Thyroid gland (tissue), 4 donors: ENCODE results near the gene UBL3.

Experiments
- CTCF ChIP-seq, 6 experiments: fragments of 200-600 bp in 3 of 6; fragments of 450-650 bp in 3 of 6; sonication (generic) in 3 of 6; IDR thresholded peaks; one replicate each; pipeline ENCODE4 v1.5.1; 2016 to 2019; ENCODE audit warnings: antibody characterized with exemption in 6 of 6, mild to moderate bottlenecking in 2 of 6, inconsistent platforms in 1 of 6, moderate library complexity in 1 of 6
- POLR2A ChIP-seq, 2 donors: fragments of 450-650 bp; IDR thresholded peaks; one replicate each; pipeline ENCODE4 v1.6.1; 2017; ENCODE audit warnings: antibody characterized with exemption in 2 of 2, mild to moderate bottlenecking in 2 of 2, moderate library complexity in 1 of 2

GRCh38 chr13:29748097-29748496 lies 102.3 kb downstream of the UBL3 start:
- no peak for TF ChIP-seq POLR2A (IDR thresholded peaks at IDR 0.05)
- TF ChIP-seq CTCF (IDR thresholded peaks at IDR 0.05), result no peak
